Hepatocyte (in vitro differentiated cells): ENCODE data around the gene AQR. TPM values are rescaled to one million over a fixed set of nuclear protein-coding genes. Genes with fewer than 3 reads are reported as not detected.
"Not testable (repeated sequence)": the region's sequence is repeated elsewhere in the genome, so short reads cannot be mapped to it uniquely, and the experiment has no call there.

Experiments used
- DNase-seq: peaks from one replicate; pipeline ENCODE4 v3.0.0-alpha.2; 2016; ENCODE audit warnings: low spot score
- H2AFZ ChIP-seq: fragments of 200-600 bp; sonication (generic); 2 replicates; pipeline ENCODE4 v1.6.0; 2016; ENCODE audit warnings: antibody characterized with exemption, mild to moderate bottlenecking
- H3K27ac ChIP-seq: fragments of 200-600 bp; sonication (generic); 2 replicates; pipeline ENCODE4 v1.5.1; 2016; ENCODE audit warnings: mild to moderate bottlenecking
- H3K27me3 ChIP-seq: fragments of 200-600 bp; sonication (generic); 2 replicates; pipeline ENCODE4 v1.6.1; 2016
- H3K36me3 ChIP-seq: fragments of 200-600 bp; sonication (generic); replicated peaks from 2 replicates; pipeline ENCODE4 v1.5.1; 2016; ENCODE audit warnings: low read depth; ENCODE audit not compliant: insufficient read depth
- H3K4me1 ChIP-seq: fragments of 200-600 bp; sonication (generic); 2 replicates; pipeline ENCODE4 v1.5.1; 2016; ENCODE audit warnings: mild to moderate bottlenecking, moderate library complexity; ENCODE audit not compliant: insufficient read depth
- H3K4me2 ChIP-seq: fragments of 200-600 bp; sonication (generic); 2 replicates; pipeline ENCODE4 v1.6.0; 2016
- H3K4me3 ChIP-seq: fragments of 200-600 bp; sonication (generic); 2 replicates; pipeline ENCODE4 v1.5.1; 2016; ENCODE audit warnings: mild to moderate bottlenecking
- H3K79me2 ChIP-seq: fragments of 200-600 bp; sonication (generic); 2 replicates; pipeline ENCODE4 v1.6.0; 2017; ENCODE audit warnings: mild to moderate bottlenecking
- H3K9me2 ChIP-seq: fragments of 200-600 bp; sonication (generic); replicated peaks from 2 replicates; pipeline ENCODE4 v1.6.0; 2017; ENCODE audit warnings: mild to moderate bottlenecking; ENCODE audit not compliant: insufficient read depth
- H3K9me3 ChIP-seq: fragments of 200-600 bp; sonication (generic); 2 replicates; pipeline ENCODE4 v1.5.1; 2016; ENCODE audit warnings: low read depth, mild to moderate bottlenecking
- H4K20me1 ChIP-seq: fragments of 200-600 bp; sonication (generic); 2 replicates; pipeline ENCODE4 v1.6.0; 2016; ENCODE audit warnings: mild to moderate bottlenecking; ENCODE audit not compliant: insufficient read depth, poor library complexity, severe bottlenecking
- EZH2 ChIP-seq: fragments of 200-600 bp; sonication (generic); IDR thresholded peaks from 2 replicates; pipeline ENCODE4 v1.6.1; 2016; ENCODE audit warnings: antibody characterized with exemption, mild to moderate bottlenecking, borderline replicate concordance
- EZH2phosphoT487 ChIP-seq: fragments of 200-600 bp; sonication (generic); IDR thresholded peaks from one replicate; pipeline ENCODE4 v1.6.1; 2018; ENCODE audit warnings: antibody characterized with exemption, mild to moderate bottlenecking, low read depth, moderate library complexity; ENCODE audit not compliant: unreplicated experiment, severe bottlenecking
- WGBS: methylation state at CpG from one replicate; pipeline ENCODE4 v1.1.6; 2016; ENCODE audit warnings: low lambda C conversion rate; ENCODE audit errors: missing lambda C conversion rate; 5-methylcytosine and 5-hydroxymethylcytosine counted together
- polyA plus RNA-seq: library from polyadenylated mRNA; unstranded; fragments of >200 nt; fragmentation: Nextera tagmentation; extraction: Ambion mirVana; gene quantifications from 2 replicates; pipeline ENCODE4 v1.2.1, GENCODE V29; 2016
- total RNA-seq: library from RNA; depleted of rRNA; stranded (reverse); fragments of >200 nt; gene quantifications from 2 replicates; pipeline ENCODE4 v1.2.3, GENCODE V29; 2014
- TF ChIP-seq, protein P1 (sequence below): fragments of 200-600 bp; sonication (generic); IDR thresholded peaks from 2 replicates; pipeline ENCODE4 v1.5.1; 2016; ENCODE audit warnings: antibody characterized with exemption, mild to moderate bottlenecking; ENCODE audit not compliant: poor library complexity

Gene AQR
- total and polyA plus RNA-seq, 2 experiments from 2014 or later = 15.3 to 39.8 TPM

DNA sequence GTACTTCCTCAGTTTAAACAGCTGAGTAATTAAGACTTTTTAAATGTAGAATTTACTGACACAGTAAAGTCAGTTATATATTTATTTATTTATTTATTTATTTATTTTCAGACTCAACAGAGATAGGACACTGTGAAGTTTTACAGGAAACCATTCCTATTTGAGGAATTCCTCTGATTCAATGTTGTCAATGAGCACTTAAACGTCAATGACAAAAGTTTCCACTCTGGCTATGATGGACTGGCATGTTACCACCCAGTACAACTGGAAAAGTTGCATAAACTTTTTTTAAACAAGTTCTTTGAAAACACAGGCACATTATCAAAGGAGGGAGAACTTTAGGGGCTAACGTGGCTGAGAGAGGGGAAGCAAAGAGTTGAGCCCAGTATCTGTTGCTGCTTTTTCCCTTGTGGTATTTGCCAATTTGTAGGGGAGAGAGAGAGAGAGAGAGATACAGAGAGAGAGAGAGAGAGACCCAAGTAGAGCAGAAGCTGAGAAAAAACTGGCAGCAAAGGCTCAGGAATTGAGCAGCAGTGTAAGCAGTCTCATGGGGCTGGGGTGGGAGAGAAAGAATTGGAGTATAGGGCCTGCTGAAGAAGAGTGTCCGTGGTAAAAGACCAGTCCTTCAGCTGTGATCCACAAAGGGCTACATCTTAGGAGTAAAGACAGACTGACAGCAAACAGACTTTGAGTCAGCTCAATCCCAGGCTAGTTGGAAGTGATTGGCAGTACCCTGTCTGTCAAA, 155.9 kb downstream of the AQR start:
- Histone ChIP-seq H3K9me3 (no peaks in the 10 kb centered on the region), H4K20me1 (no peaks in the 10 kb centered on the region), H2AFZ (no peak overlapping the region), H3K36me3 (no peaks in the 10 kb centered on the region), H3K4me2 (no peak overlapping the region), H3K79me2 (no peaks in the 10 kb centered on the region), H3K4me1 (peaks cover 4% of the 10 kb centered on the region), H3K27me3 (no peaks in the 10 kb centered on the region), H3K4me3 (no peak overlapping the region), H3K9me2 (no peaks in the 10 kb centered on the region), H3K27ac (no peak overlapping the region)
- DNase-seq = no peak
- WGBS = 33% methylated on average over 3 of the region's 3 CpGs
- TF ChIP-seq EZH2phosphoT487 (no peak), EZH2 (no peak)
- TF ChIP-seq, protein P1, sequence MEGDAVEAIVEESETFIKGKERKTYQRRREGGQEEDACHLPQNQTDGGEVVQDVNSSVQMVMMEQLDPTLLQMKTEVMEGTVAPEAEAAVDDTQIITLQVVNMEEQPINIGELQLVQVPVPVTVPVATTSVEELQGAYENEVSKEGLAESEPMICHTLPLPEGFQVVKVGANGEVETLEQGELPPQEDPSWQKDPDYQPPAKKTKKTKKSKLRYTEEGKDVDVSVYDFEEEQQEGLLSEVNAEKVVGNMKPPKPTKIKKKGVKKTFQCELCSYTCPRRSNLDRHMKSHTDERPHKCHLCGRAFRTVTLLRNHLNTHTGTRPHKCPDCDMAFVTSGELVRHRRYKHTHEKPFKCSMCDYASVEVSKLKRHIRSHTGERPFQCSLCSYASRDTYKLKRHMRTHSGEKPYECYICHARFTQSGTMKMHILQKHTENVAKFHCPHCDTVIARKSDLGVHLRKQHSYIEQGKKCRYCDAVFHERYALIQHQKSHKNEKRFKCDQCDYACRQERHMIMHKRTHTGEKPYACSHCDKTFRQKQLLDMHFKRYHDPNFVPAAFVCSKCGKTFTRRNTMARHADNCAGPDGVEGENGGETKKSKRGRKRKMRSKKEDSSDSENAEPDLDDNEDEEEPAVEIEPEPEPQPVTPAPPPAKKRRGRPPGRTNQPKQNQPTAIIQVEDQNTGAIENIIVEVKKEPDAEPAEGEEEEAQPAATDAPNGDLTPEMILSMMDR = no peak

DNA sequence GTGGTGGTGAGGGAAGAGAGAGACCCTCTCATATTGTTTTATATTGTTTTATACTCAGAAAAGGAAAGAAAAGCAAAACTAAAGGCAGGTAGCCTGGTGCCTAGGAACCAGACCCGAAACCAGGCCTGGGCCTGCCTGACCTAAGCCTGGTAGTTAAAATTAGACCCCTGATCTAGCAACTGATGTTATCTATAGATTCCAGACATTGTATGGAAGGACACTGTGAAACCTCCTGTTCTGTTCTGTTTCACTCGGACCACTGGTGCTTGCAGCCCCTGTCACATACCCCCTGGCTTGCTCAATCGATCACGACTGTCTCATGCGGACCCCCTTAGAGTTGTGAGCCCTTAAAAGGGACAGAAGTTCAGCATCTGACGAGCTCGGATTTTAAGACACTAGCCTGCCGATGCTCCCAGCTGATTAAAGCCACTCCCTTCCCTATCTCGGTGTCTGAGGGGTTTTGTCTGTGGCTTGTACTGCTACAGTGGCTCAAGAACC, 156.6 kb downstream of the AQR start:
- not testable (repeated sequence) for H3K4me3 ChIP-seq, H3K36me3 ChIP-seq, H3K27ac ChIP-seq, DNase-seq, H3K79me2 ChIP-seq, H3K9me3 ChIP-seq, H3K27me3 ChIP-seq, H3K9me2 ChIP-seq, H2AFZ ChIP-seq, H3K4me2 ChIP-seq, H3K4me1 ChIP-seq, H4K20me1 ChIP-seq
- WGBS = 44% methylated on average over 9 of the region's 9 CpGs

DNA sequence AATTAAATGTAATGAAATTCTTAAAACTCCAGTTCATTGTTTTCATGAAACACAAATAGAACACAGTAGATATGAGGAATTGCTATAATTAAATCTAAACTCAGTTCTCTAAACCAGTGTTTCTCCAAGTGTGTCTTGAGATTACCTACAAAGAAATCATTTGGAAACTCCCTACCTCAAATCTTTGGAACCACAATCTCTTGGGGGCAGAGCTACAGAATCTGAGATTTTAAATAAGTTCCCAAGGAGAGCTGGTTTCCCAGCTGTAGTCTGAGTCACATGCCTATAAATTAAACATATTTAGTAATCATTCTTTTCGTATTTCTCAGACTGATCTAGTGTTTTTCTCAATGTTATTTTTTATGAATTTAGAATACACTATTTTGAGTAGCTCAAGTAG, 157.2 kb downstream of the AQR start:
- H3K4me2 ChIP-seq = no peak overlapping the region
- H3K27me3 ChIP-seq = no peaks in the 10 kb centered on the region

More for the DNA sequence above, 157.2 kb downstream of the AQR start:
- Histone ChIP-seq H3K36me3 (no peaks in the 10 kb centered on the region), H3K9me2 (no peaks in the 10 kb centered on the region), H2AFZ (no peak overlapping the region), H4K20me1 (no peaks in the 10 kb centered on the region), H3K27ac (no peak overlapping the region), H3K79me2 (no peaks in the 10 kb centered on the region), H3K4me3 (no peak overlapping the region), H3K9me3 (no peaks in the 10 kb centered on the region), H3K4me1 (peaks cover 4% of the 10 kb centered on the region)
- WGBS = 75% methylated on average over 1 of the region's 1 CpG
- DNase-seq = no peak
- TF ChIP-seq EZH2 (no peak), EZH2phosphoT487 (no peak)
- TF ChIP-seq, protein P1 = no peak
